ENCODE data around the gene RARG.

DNA sequence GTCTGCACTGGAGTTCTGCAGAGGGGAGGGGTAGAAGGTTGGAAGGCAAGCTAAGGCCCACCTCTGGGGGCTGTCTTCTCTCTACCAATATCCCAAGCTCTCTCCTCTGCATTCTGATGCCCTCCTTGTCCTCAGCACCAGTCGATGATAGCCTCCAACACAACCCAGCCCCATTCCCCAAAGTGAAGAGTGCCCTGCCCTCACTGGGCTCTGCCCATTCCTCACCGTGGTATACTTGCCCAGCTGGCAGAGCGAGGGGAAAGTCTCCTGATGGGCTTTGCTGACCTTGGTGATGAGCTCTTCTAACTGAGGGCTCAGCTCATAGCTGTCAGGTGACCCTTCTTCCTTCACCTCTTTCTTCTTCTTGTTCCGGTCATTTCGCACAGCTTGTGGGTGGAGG lies 17.8 kb downstream of the RARG start:
- TF ChIP-seq, protein P1, sequence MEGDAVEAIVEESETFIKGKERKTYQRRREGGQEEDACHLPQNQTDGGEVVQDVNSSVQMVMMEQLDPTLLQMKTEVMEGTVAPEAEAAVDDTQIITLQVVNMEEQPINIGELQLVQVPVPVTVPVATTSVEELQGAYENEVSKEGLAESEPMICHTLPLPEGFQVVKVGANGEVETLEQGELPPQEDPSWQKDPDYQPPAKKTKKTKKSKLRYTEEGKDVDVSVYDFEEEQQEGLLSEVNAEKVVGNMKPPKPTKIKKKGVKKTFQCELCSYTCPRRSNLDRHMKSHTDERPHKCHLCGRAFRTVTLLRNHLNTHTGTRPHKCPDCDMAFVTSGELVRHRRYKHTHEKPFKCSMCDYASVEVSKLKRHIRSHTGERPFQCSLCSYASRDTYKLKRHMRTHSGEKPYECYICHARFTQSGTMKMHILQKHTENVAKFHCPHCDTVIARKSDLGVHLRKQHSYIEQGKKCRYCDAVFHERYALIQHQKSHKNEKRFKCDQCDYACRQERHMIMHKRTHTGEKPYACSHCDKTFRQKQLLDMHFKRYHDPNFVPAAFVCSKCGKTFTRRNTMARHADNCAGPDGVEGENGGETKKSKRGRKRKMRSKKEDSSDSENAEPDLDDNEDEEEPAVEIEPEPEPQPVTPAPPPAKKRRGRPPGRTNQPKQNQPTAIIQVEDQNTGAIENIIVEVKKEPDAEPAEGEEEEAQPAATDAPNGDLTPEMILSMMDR (IDR thresholded peaks at IDR 0.05) = no peak
- TF ChIP-seq POLR2A (IDR thresholded peaks at IDR 0.05) (no peak), EP300 (IDR thresholded peaks at IDR 0.05; ENCODE audit: low read depth) (no peak), POLR2AphosphoS5 (IDR thresholded peaks at IDR 0.05) (no peak)

All from transverse colon (tissue), 4 donors.